ENCODE results near the gene ARFRP1. TPM values are rescaled to one million over a fixed set of nuclear protein-coding genes. Genes with fewer than 3 reads are reported as not detected.

The ARFRP1 gene
- total and polyA plus RNA-seq, 2 experiments from 2014 or later = 16.7 to 24.6 TPM

- peak overlapping the region; percentile 87 for H3K4me3 Mint-ChIP-seq
- Histone ChIP-seq H3K27ac (ENCODE audit: low read depth) (no peak overlapping the region), H3K36me3 (ENCODE audit: insufficient read depth) (peaks cover 4% of the 10 kb centered on the region; the same call in 1 of the 2 replicates), H3K4me1 (ENCODE audit: insufficient read depth) (no peaks in the 10 kb centered on the region; the same call in 1 of the 2 replicates), H3K4me2 (peak overlapping the region; percentile 93), H3K9me2 (ENCODE audit: insufficient read depth) (no peaks in the 10 kb centered on the region), H3F3A (replicated peaks; ENCODE audit: low read depth) (peaks cover 11% of the 10 kb centered on the region; the same call in 1 of the 2 replicates), H4K20me1 (replicated peaks; ENCODE audit: insufficient read depth) (peaks cover 14% of the 10 kb centered on the region), H2AFZ (no peak overlapping the region), H3K4me3 (peak overlapping the region; percentile 85), H3K79me2 (replicated peaks; ENCODE audit: insufficient read depth) (peaks cover 58% of the 10 kb centered on the region), H3K27me3 (ENCODE audit: insufficient read depth) (no peaks in the 10 kb centered on the region)
- H3K27ac Mint-ChIP-seq = no peak overlapping the region
- TF ChIP-seq, protein P1, sequence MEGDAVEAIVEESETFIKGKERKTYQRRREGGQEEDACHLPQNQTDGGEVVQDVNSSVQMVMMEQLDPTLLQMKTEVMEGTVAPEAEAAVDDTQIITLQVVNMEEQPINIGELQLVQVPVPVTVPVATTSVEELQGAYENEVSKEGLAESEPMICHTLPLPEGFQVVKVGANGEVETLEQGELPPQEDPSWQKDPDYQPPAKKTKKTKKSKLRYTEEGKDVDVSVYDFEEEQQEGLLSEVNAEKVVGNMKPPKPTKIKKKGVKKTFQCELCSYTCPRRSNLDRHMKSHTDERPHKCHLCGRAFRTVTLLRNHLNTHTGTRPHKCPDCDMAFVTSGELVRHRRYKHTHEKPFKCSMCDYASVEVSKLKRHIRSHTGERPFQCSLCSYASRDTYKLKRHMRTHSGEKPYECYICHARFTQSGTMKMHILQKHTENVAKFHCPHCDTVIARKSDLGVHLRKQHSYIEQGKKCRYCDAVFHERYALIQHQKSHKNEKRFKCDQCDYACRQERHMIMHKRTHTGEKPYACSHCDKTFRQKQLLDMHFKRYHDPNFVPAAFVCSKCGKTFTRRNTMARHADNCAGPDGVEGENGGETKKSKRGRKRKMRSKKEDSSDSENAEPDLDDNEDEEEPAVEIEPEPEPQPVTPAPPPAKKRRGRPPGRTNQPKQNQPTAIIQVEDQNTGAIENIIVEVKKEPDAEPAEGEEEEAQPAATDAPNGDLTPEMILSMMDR (conservative IDR thresholded peaks at IDR 0.05; ENCODE audit: low read depth in 2 of 2) = no peak
- ATAC-seq (peak; percentile 6), DNase-seq (ENCODE audit: low spot score) (peak; percentile 52)
- peaks cover 12% of the 10 kb centered on the region for H3K27me3 Mint-ChIP-seq (ENCODE audit: insufficient read depth, low read depth, poor library complexity)
- H3K36me3 Mint-ChIP-seq (ENCODE audit: low read depth) = peaks cover 51% of the 10 kb centered on the region
- no peaks in the 10 kb centered on the region for H3K9me3 Mint-ChIP-seq
- H3K4me1 Mint-ChIP-seq = peaks cover 10% of the 10 kb centered on the region
Observed at GRCh38 chr20:63708301-63709148, 749 bp upstream of the ARFRP1 start.

GRCh38 chr20:63706852-63707557, 771 bp downstream of the ARFRP1 start:
- peaks cover 10% of the 10 kb centered on the region for H3K4me1 Mint-ChIP-seq
- H3K79me2 ChIP-seq (replicated peaks; ENCODE audit: insufficient read depth) = peaks cover 43% of the 10 kb centered on the region

More at GRCh38 chr20:63706852-63707557, 771 bp downstream of the ARFRP1 start:
- H3K27me3 ChIP-seq (ENCODE audit: insufficient read depth) = no peaks in the 10 kb centered on the region
- H3F3A ChIP-seq (replicated peaks; ENCODE audit: low read depth) = peaks cover 11% of the 10 kb centered on the region; the same call in 1 of the 2 replicates
- peak overlapping the region; percentile 93 for H3K4me2 ChIP-seq
- H3K9me2 ChIP-seq (ENCODE audit: insufficient read depth) = no peaks in the 10 kb centered on the region
- H3K9me3 Mint-ChIP-seq = no peaks in the 10 kb centered on the region
- H3K27ac Mint-ChIP-seq = no peak overlapping the region
- TF ChIP-seq, protein P1 (conservative IDR thresholded peaks at IDR 0.05; ENCODE audit: low read depth in 2 of 2) = peak; percentile 44 to 72
- no peak for TF ChIP-seq STAT1 (IDR thresholded peaks at IDR 0.05; ENCODE audit: unreplicated experiment)
- no peak for TF ChIP-seq ZNF114 (CRISPR knock-in tag; IDR thresholded peaks at IDR 0.05)
- H3K27ac ChIP-seq (ENCODE audit: low read depth) = no peak overlapping the region
- peaks cover 12% of the 10 kb centered on the region for H3K27me3 Mint-ChIP-seq (ENCODE audit: insufficient read depth, low read depth, poor library complexity)
- H3K4me3 ChIP-seq = peak overlapping the region; percentile 85
- H2AFZ ChIP-seq = no peak overlapping the region
- H3K4me3 Mint-ChIP-seq = peak overlapping the region; percentile 88
- no peaks in the 10 kb centered on the region; the same call in 1 of the 2 replicates for H3K4me1 ChIP-seq (ENCODE audit: insufficient read depth)
- H4K20me1 ChIP-seq (replicated peaks; ENCODE audit: insufficient read depth) = peaks cover 14% of the 10 kb centered on the region
- H3K36me3 Mint-ChIP-seq (ENCODE audit: low read depth) = peaks cover 42% of the 10 kb centered on the region
- DNase-seq (ENCODE audit: low spot score) (peak; percentile 65), ATAC-seq (peak; percentile 35)
- H3K36me3 ChIP-seq (ENCODE audit: insufficient read depth) = no peaks in the 10 kb centered on the region
